ENCODE data around the gene CLCN7.

Gene CLCN7

DNA sequence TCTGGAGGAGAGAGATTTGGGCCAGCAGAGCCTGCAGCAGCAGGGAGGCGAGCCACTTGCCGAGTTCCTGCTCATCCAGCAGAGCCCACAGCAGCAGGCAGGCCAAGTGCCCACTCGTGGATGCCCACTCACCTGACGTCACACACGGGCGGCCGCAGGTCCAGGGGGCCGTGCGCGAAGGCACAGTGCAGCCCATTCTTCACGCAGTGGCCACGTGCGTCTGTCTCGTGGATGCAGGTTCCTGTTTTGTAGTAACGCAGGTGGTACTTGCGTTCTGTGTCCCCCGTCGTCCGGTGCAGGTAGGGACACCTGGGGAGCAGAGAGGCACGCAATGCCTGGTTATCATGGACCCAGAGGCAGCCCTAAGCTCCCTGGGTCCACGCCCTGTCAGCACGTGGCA lies 71.8 kb downstream of the CLCN7 start:
- TF ChIP-seq, protein P1, sequence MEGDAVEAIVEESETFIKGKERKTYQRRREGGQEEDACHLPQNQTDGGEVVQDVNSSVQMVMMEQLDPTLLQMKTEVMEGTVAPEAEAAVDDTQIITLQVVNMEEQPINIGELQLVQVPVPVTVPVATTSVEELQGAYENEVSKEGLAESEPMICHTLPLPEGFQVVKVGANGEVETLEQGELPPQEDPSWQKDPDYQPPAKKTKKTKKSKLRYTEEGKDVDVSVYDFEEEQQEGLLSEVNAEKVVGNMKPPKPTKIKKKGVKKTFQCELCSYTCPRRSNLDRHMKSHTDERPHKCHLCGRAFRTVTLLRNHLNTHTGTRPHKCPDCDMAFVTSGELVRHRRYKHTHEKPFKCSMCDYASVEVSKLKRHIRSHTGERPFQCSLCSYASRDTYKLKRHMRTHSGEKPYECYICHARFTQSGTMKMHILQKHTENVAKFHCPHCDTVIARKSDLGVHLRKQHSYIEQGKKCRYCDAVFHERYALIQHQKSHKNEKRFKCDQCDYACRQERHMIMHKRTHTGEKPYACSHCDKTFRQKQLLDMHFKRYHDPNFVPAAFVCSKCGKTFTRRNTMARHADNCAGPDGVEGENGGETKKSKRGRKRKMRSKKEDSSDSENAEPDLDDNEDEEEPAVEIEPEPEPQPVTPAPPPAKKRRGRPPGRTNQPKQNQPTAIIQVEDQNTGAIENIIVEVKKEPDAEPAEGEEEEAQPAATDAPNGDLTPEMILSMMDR (IDR thresholded peaks at IDR 0.05), result no peak
- no peaks in the 10 kb centered on the region for H3K9me3 Mint-ChIP-seq
- DNase-seq, result no peak
- no peak overlapping the region for H3K27ac Mint-ChIP-seq
- H3K27me3 Mint-ChIP-seq (ENCODE audit: low read depth, poor library complexity), result peaks cover 5% of the 10 kb centered on the region
- no peak overlapping the region for H3K4me3 Mint-ChIP-seq
- H3K36me3 Mint-ChIP-seq (ENCODE audit: low read depth), result peaks cover 12% of the 10 kb centered on the region
- H3K4me1 Mint-ChIP-seq, result no peaks in the 10 kb centered on the region

DNA sequence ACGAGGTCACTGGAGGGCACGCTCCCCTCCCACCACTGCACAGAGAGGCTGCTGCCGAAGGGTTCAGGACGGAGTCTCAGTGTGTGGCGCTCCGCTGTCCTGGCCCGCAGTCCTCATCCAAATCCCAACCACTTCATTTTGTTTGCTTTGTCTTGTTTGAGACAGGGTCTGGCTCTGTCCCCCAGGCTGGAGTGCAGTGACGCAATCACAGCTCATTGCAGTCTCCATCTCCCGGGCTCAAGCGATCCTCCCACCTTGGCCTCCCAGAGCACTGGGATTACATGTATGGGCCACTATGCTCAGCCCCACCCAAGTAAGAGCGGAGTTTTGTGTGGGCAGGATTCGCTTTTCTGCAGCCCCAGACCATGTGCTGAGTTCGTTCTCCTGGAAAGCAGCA lies 73.1 kb downstream of the CLCN7 start:
- peaks cover 5% of the 10 kb centered on the region for H3K27me3 Mint-ChIP-seq (ENCODE audit: low read depth, poor library complexity)
- no peak overlapping the region for H3K27ac Mint-ChIP-seq
- H3K4me1 Mint-ChIP-seq, result no peaks in the 10 kb centered on the region
- H3K36me3 Mint-ChIP-seq (ENCODE audit: low read depth), result peaks cover 14% of the 10 kb centered on the region
- no peak for DNase-seq
- H3K9me3 Mint-ChIP-seq, result no peaks in the 10 kb centered on the region
- TF ChIP-seq, protein P1 (IDR thresholded peaks at IDR 0.05), result no peak
- H3K4me3 Mint-ChIP-seq, result no peak overlapping the region

DNA sequence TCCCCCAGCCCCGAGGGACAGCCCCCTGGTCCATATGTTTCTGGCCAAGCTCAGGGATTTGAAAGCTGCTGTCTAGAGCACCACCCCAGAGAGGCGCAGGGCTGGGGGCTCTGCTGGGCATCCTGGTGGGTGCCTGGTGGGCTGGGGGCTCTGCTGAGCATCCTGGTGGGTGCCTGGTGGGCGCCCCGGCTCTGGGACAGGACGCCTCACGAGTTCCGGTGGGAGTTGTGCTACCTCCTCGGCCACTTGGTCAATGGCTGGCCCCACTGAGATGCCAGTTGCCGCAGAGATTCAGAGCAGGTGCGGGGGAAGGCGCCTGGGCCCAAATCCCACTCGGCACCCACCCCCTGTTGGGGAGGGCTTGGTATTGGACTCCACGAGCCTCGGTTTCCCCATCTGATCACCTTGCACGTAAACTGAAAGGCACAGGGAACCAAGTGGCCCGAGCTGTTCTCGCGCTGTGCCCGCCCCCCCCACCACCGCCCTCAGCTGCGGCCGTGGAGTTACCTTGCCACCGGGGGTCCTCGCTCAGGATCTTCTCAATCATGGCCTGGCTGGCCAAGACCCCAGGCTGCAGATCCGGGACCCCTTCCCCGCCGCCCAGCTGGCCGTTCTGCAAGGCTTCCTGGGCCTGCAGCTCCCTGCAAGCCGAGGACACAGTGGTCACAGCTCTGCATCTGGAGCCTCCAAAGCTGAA lies 73.6 kb downstream of the CLCN7 start:
- Mint-ChIP-seq H3K4me3 (no peak overlapping the region), H3K27ac (no peak overlapping the region), H3K9me3 (no peaks in the 10 kb centered on the region), H3K36me3 (ENCODE audit: low read depth) (peaks cover 14% of the 10 kb centered on the region), H3K27me3 (ENCODE audit: low read depth, poor library complexity) (peaks cover 5% of the 10 kb centered on the region), H3K4me1 (no peaks in the 10 kb centered on the region)
- DNase-seq, result no peak
- TF ChIP-seq, protein P1 (IDR thresholded peaks at IDR 0.05), result no peak

DNA sequence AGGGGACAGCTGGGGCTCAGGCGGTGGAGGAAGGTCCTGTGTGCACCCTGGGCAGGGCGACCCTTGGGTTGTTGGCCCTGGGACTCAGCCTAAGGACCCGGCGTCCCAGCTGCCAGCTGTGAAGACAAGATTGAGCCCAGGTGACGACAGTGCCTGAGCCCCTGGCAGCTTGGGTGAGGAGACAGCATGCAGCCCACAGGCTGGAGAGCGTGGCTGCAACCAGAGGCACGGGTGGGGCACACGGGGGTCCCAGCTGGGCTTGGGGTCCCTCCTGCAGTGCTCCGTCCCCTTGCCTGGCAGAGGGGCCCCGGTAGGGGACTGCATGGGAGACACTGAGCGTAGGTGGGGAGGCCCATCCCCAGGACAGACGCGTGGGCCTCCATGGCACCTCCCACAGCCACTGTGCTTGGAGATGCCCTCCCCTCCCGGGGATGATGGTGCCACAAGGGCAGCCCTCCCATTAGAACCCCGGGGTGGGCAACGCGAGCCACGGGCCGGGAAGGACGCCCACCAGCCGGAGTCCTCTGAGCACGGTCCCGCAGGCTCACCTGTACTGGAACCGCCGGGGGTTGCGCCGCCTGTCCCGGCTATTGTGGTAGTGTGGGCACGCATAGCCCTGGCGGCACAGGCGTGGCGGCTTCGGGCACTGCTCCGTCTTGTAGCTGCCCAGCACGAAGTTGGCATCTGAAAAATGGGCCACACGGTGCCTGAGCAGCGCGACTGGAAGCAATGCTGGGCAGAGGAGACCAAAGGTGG lies 75.8 kb downstream of the CLCN7 start:
- H3K27ac Mint-ChIP-seq, result peak overlapping the region; percentile 54
- H3K36me3 Mint-ChIP-seq (ENCODE audit: low read depth), result peaks cover 14% of the 10 kb centered on the region
- H3K4me1 Mint-ChIP-seq, result no peaks in the 10 kb centered on the region
- no peak overlapping the region for H3K4me3 Mint-ChIP-seq
- DNase-seq, result no peak
- no peaks in the 10 kb centered on the region for H3K27me3 Mint-ChIP-seq (ENCODE audit: low read depth, poor library complexity)
- TF ChIP-seq, protein P1 (IDR thresholded peaks at IDR 0.05), result no peak
- no peaks in the 10 kb centered on the region for H3K9me3 Mint-ChIP-seq

DNA sequence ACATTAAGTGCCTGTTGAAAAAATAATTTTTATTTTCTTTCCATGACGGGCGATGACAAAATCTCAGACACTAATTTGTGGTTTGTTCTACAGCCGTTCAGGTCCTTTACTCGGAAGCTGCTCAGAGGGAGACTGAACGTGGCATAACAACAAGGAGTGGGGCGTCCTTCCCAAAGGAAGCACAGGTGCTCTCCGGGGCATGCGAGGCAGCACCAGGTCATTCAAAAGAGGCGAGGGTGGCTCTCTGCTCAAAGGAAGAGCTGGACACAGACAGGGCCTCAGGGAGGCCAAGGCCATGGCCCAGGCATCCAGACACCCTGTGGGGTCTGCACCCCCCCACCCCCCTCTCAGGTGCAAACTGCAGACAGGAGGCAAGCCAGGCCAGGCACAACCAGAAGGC lies 76.5 kb downstream of the CLCN7 start:
- H3K27me3 Mint-ChIP-seq (ENCODE audit: low read depth, poor library complexity), result no peaks in the 10 kb centered on the region
- no peak for DNase-seq
- H3K36me3 Mint-ChIP-seq (ENCODE audit: low read depth), result peaks cover 14% of the 10 kb centered on the region
- H3K27ac Mint-ChIP-seq, result no peak overlapping the region
- TF ChIP-seq, protein P1 (IDR thresholded peaks at IDR 0.05), result no peak
- H3K9me3 Mint-ChIP-seq, result no peaks in the 10 kb centered on the region
- H3K4me1 Mint-ChIP-seq, result no peaks in the 10 kb centered on the region
- H3K4me3 Mint-ChIP-seq, result no peak overlapping the region
